AG20443 (cell line): ENCODE measurements around the gene FOXL1.

ENCODE experiments used
- DNase-seq: peaks from one replicate; pipeline ENCODE4 v3.0.0; 2012; ENCODE audit warnings: low spot score, mixed read lengths

The FOXL1 gene

GRCh38 chr16:86568677-86569623, 9.4 kb upstream of the FOXL1 start:
- peak; percentile 17 for DNase-seq

GRCh38 chr16:86569701-86570447, 8.5 kb upstream of the FOXL1 start:
- DNase-seq = no peak

- DNase-seq = no peak
Measured at GRCh38 chr16:86570558-86571529, 7.5 kb upstream of the FOXL1 start.

GRCh38 chr16:86571530-86571915, 6.8 kb upstream of the FOXL1 start:
- no peak for DNase-seq

GRCh38 chr16:86572041-86572521, 6.3 kb upstream of the FOXL1 start:
- DNase-seq = no peak

GRCh38 chr16:86572606-86573005, 5.7 kb upstream of the FOXL1 start:
- DNase-seq = no peak

GRCh38 chr16:86573215-86573614, 5.1 kb upstream of the FOXL1 start:
- peak; percentile 21 for DNase-seq

- DNase-seq = no peak
Measured at GRCh38 chr16:86573646-86574508, 4.5 kb upstream of the FOXL1 start.

GRCh38 chr16:86574646-86575045, 3.7 kb upstream of the FOXL1 start:
- DNase-seq = no peak

- no peak for DNase-seq
Measured at GRCh38 chr16:86575095-86575685, 3.2 kb upstream of the FOXL1 start.

GRCh38 chr16:86575754-86576557, 2.4 kb upstream of the FOXL1 start:
- DNase-seq = peak; percentile 89

GRCh38 chr16:86576591-86577313, 1.6 kb upstream of the FOXL1 start:
- no peak for DNase-seq

- DNase-seq = no peak
Measured at GRCh38 chr16:86577314-86577971, 906 bp upstream of the FOXL1 start.

- DNase-seq = peak; percentile 66
Measured at GRCh38 chr16:86578611-86579267, 390 bp downstream of the FOXL1 start.

GRCh38 chr16:86579268-86580062, 1.1 kb downstream of the FOXL1 start:
- DNase-seq = peak; percentile 26

- no peak for DNase-seq
Measured at GRCh38 chr16:86580063-86580790, 1.9 kb downstream of the FOXL1 start.
